ENCODE results near the gene PRPH.
"Not testable (repeated sequence)": the region's sequence is repeated elsewhere in the genome, so short reads cannot be mapped to it uniquely, and the experiment has no call there.

PRPH gene

DNA sequence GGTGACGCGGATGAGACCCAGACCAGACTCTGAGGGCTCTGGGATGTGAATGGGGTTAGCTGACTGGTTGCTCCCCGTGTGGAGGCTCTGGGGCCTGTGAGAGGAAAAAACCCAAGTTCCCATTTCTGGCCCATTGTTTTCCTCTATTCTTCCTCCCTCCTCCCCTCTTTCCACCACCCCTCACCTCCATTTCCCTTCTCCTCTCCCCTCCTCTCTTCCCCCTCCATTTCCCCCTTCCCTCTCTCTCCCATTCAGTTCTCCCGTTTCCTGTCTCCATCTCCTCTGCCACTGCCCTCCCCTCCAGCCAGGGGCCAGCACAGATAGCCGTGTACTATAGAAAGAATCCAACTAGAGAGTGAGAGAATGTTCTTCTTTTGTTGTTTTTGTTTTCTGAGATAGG lies 12.6 kb upstream of the PRPH start:
- no peak overlapping the region for H3K4me3 ChIP-seq (IDR thresholded peaks at IDR 0.05; ENCODE audit: insufficient read depth, low read depth, low read length)
- H2AFZ ChIP-seq (ENCODE audit: low read depth), result no peak overlapping the region
- H3K79me2 ChIP-seq (ENCODE audit: insufficient read depth, low read depth), result no peaks in the 10 kb centered on the region
- no peak overlapping the region for H3K4me2 ChIP-seq
- no peak overlapping the region for H3K27ac ChIP-seq
- no peaks in the 10 kb centered on the region for H4K20me1 ChIP-seq (ENCODE audit: insufficient read depth)
- no peaks in the 10 kb centered on the region for H3K36me3 ChIP-seq (ENCODE audit: insufficient read depth)
- H3K9ac ChIP-seq, result no peak overlapping the region
- H3K27me3 ChIP-seq (ENCODE audit: insufficient read depth, low read depth), result peaks cover 8% of the 10 kb centered on the region; the same call in 1 of the 2 replicates
- H3K4me1 ChIP-seq (ENCODE audit: low read depth, poor library complexity, severe bottlenecking), result no peaks in the 10 kb centered on the region
- TF ChIP-seq, protein P1, sequence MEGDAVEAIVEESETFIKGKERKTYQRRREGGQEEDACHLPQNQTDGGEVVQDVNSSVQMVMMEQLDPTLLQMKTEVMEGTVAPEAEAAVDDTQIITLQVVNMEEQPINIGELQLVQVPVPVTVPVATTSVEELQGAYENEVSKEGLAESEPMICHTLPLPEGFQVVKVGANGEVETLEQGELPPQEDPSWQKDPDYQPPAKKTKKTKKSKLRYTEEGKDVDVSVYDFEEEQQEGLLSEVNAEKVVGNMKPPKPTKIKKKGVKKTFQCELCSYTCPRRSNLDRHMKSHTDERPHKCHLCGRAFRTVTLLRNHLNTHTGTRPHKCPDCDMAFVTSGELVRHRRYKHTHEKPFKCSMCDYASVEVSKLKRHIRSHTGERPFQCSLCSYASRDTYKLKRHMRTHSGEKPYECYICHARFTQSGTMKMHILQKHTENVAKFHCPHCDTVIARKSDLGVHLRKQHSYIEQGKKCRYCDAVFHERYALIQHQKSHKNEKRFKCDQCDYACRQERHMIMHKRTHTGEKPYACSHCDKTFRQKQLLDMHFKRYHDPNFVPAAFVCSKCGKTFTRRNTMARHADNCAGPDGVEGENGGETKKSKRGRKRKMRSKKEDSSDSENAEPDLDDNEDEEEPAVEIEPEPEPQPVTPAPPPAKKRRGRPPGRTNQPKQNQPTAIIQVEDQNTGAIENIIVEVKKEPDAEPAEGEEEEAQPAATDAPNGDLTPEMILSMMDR (conservative IDR thresholded peaks at IDR 0.05; ENCODE audit: low read depth, low read length), result no peak

DNA sequence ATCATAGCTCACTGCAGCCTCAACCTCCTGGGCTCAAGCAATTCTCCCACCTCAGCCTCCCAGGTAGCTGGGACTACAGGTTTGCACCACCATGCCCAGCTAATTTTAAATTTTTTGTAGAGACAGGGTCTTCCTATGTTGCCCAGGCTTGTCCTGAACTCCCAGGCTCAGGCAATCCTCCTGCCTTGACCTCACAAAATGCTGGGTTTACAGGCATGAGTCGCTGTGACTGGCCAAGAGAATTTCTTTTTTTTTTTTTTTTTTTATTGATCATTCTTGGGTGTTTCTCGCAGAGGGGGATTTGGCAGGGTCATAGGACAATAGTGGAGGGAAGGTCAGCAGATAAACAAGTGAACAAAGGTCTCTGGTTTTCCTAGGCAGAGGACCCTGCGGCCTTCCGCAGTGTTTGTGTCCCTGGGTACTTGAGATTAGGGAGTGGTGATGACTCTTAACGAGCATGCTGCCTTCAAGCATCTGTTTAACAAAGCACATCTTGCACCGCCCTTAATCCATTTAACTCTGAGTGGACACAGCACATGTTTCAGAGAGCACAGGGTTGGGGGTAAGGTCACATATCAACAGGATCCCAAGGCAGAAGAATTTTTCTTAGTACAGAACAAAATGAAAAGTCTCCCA lies 12.1 kb upstream of the PRPH start:
- H2AFZ ChIP-seq (ENCODE audit: low read depth); H3K36me3 ChIP-seq (ENCODE audit: insufficient read depth); H3K9ac ChIP-seq; H3K27ac ChIP-seq; H3K4me2 ChIP-seq; H3K79me2 ChIP-seq (ENCODE audit: insufficient read depth, low read depth); H3K4me1 ChIP-seq (ENCODE audit: low read depth, poor library complexity, severe bottlenecking); H3K4me3 ChIP-seq (IDR thresholded peaks at IDR 0.05; ENCODE audit: insufficient read depth, low read depth, low read length); H4K20me1 ChIP-seq (ENCODE audit: insufficient read depth): not testable (repeated sequence)
- H3K27me3 ChIP-seq (ENCODE audit: insufficient read depth, low read depth), result peaks cover 13% of the 10 kb centered on the region; the same call in 1 of the 2 replicates

DNA sequence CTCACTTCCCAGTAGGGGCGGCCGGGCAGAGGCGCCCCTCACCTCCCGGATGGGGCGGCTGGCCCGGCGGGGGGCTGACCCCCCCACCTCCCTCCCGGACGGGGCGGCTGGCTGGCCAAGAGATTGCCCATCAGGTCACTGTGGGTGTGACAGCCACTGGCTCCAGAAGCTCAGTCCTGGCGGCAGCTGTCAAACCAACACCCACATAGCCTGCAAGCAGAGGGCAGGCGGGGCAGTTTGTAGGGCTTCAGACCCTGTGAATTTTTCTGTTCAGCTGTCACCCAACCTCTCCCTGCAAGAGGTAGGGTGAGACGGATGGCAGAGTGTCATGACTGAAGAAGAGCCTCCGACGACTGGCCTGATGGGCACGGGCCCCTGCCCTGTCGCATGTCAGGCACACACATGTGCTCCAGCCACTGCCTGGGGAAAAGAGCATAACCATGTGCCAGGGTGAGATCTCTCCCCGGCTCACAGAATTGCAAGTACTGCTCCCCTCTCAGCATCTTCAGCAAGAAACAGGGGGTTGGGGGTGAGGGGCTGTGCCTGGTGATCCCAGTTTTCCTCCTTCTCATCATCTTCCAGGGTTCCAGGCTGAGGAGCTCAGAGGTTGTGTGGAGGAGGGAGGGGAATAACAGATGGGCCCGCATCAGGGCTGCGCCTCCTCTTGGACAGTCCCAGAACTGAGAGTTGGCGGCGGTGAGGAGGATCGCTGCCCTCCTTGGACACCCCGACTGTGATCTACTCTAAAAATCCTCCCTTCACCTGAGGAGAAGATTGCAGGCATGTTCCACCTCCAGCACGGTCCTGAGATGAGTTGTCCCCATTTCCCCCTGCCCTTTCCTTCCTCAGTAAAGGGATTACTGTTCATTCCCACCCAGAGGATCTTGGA lies 11.2 kb upstream of the PRPH start:
- Histone ChIP-seq H3K4me3 (IDR thresholded peaks at IDR 0.05; ENCODE audit: insufficient read depth, low read depth, low read length) (no peak overlapping the region), H3K9ac (no peak overlapping the region), H3K4me1 (ENCODE audit: low read depth, poor library complexity, severe bottlenecking) (no peaks in the 10 kb centered on the region), H4K20me1 (ENCODE audit: insufficient read depth) (no peaks in the 10 kb centered on the region), H3K36me3 (ENCODE audit: insufficient read depth) (no peaks in the 10 kb centered on the region), H2AFZ (ENCODE audit: low read depth) (no peak overlapping the region), H3K27ac (no peak overlapping the region), H3K4me2 (no peak overlapping the region), H3K27me3 (ENCODE audit: insufficient read depth, low read depth) (peaks cover 17% of the 10 kb centered on the region; the same call in 1 of the 2 replicates), H3K79me2 (ENCODE audit: insufficient read depth, low read depth) (no peaks in the 10 kb centered on the region)
- TF ChIP-seq, protein P1 (conservative IDR thresholded peaks at IDR 0.05; ENCODE audit: low read depth, low read length), result no peak

DNA sequence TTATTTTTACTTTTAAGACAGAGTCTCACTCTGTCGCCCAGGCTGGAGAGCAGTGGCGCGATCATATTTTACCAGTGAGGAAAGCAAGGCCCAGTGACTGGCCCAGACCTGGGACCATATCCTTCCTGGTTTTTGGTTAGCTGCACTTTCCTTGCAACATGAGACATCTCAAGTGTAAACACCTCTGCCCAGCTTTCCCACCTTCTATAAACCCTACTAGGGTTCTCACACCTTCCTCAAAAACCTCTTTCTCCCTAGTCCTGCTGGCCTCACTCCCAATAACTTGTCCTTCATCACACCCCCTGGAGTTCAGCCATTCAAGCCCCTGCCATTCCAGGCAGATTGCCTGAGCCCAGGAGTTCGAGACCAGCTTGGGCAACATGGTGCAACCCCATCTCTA lies 10.3 kb upstream of the PRPH start:
- no peaks in the 10 kb centered on the region for H3K79me2 ChIP-seq (ENCODE audit: insufficient read depth, low read depth)
- no peaks in the 10 kb centered on the region for H3K4me1 ChIP-seq (ENCODE audit: low read depth, poor library complexity, severe bottlenecking)
- no peak overlapping the region for H2AFZ ChIP-seq (ENCODE audit: low read depth)
- no peaks in the 10 kb centered on the region for H4K20me1 ChIP-seq (ENCODE audit: insufficient read depth)
- no peak overlapping the region for H3K27ac ChIP-seq
- H3K27me3 ChIP-seq (ENCODE audit: insufficient read depth, low read depth), result peaks cover 17% of the 10 kb centered on the region; the same call in 1 of the 2 replicates
- H3K9ac ChIP-seq, result no peak overlapping the region
- no peak overlapping the region for H3K4me2 ChIP-seq
- no peak overlapping the region for H3K4me3 ChIP-seq (IDR thresholded peaks at IDR 0.05; ENCODE audit: insufficient read depth, low read depth, low read length)
- H3K36me3 ChIP-seq (ENCODE audit: insufficient read depth), result no peaks in the 10 kb centered on the region
- TF ChIP-seq, protein P1 (conservative IDR thresholded peaks at IDR 0.05; ENCODE audit: low read depth, low read length), result no peak
